Type B pancreatic cell (in vitro differentiated cells): Measurements from ENCODE around the gene PLEKHG4B. TPM values are rescaled to one million over a fixed set of nuclear protein-coding genes. Genes with fewer than 3 reads are reported as not detected.
"Not testable (repeated sequence)": the region's sequence is repeated elsewhere in the genome, so short reads cannot be mapped to it uniquely, and the experiment has no call there.

Experiments used
- DNase-seq: peaks from one replicate; pipeline ENCODE4 v3.0.0; 2021; ENCODE audit warnings: mixed read lengths; ENCODE audit not compliant: unreplicated experiment; ENCODE audit errors: extremely low spot score
- H3K27ac Mint-ChIP-seq: 2 replicates; pipeline ENCODE4 v1.8.0; 2021; ENCODE audit warnings: mild to moderate bottlenecking, mixed read lengths
- H3K27me3 Mint-ChIP-seq: 2 replicates; pipeline ENCODE4 v1.8.0; 2021; ENCODE audit warnings: mixed read lengths
- H3K36me3 Mint-ChIP-seq: 2 replicates; pipeline ENCODE4 v1.8.0; 2021; ENCODE audit warnings: mixed read lengths
- H3K4me1 Mint-ChIP-seq: one replicate; pipeline ENCODE4 v1.8.0; 2021; ENCODE audit warnings: mixed read lengths; ENCODE audit not compliant: unreplicated experiment
- H3K4me3 Mint-ChIP-seq: 2 replicates; pipeline ENCODE4 v1.8.0; 2021; ENCODE audit warnings: mild to moderate bottlenecking, mixed read lengths
- H3K9me3 Mint-ChIP-seq: 2 replicates; pipeline ENCODE4 v1.8.0; 2021; ENCODE audit warnings: mixed read lengths
- total RNA-seq: library from RNA; stranded (reverse); gene quantifications from 2 replicates; pipeline ENCODE4 v1.2.1, GENCODE V29; 2021; ENCODE audit warnings: low replicate concordance
- TF ChIP-seq, protein P1 (sequence below): fragments of 200-600 bp; sonication (generic); conservative IDR thresholded peaks from 2 replicates; pipeline ENCODE4 v1.5.0; 2021; ENCODE audit warnings: antibody characterized with exemption, mild to moderate bottlenecking

PLEKHG4B gene
- total RNA-seq, 1 donor from 2014 or later = 32.8 TPM

DNA sequence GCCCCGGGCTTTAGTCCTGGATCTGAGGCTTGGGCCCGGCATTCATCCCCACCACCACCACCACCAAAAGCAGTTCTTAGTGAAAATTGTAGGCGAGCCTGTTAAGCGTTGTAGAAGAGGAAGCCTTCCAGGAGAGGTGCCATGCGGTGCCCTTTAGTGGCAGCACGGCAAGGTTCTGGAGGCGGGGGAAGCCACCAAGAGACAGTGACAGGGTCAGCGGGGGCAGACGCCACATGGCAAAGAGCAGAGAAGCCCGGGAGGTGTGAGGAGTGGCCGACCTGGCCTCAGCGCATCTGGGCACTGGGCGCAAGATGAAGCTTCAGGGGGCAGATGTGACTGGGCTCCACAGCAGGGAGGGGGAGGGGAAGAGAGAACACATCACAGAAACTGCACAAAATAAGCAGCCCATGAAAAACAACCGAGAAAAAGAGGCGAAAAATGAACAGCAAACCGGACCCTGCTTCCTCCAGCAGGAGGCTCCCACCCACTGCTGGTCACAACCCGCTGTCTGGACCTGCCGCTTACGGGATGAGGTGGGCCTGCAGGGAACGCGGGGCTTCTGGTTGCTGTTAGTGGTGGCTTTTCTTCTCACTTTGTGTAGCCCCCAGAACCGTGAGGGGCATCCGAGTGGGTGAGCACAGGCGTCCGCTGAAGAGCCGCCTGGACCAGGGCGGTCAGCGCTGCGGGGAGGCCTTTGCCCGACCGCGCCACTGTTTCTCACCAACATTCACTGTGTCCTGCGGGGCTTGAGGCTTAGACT is 103.6 kb downstream of the PLEKHG4B start:
- DNase-seq = no peak
- no peak overlapping the region for H3K27ac Mint-ChIP-seq
- peaks cover 6% of the 10 kb centered on the region for H3K4me1 Mint-ChIP-seq
- H3K4me3 Mint-ChIP-seq = no peak overlapping the region
- H3K36me3 Mint-ChIP-seq = no peaks in the 10 kb centered on the region
- no peaks in the 10 kb centered on the region for H3K9me3 Mint-ChIP-seq
- TF ChIP-seq, protein P1, sequence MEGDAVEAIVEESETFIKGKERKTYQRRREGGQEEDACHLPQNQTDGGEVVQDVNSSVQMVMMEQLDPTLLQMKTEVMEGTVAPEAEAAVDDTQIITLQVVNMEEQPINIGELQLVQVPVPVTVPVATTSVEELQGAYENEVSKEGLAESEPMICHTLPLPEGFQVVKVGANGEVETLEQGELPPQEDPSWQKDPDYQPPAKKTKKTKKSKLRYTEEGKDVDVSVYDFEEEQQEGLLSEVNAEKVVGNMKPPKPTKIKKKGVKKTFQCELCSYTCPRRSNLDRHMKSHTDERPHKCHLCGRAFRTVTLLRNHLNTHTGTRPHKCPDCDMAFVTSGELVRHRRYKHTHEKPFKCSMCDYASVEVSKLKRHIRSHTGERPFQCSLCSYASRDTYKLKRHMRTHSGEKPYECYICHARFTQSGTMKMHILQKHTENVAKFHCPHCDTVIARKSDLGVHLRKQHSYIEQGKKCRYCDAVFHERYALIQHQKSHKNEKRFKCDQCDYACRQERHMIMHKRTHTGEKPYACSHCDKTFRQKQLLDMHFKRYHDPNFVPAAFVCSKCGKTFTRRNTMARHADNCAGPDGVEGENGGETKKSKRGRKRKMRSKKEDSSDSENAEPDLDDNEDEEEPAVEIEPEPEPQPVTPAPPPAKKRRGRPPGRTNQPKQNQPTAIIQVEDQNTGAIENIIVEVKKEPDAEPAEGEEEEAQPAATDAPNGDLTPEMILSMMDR = peak; percentile 26
- H3K27me3 Mint-ChIP-seq = no peaks in the 10 kb centered on the region

DNA sequence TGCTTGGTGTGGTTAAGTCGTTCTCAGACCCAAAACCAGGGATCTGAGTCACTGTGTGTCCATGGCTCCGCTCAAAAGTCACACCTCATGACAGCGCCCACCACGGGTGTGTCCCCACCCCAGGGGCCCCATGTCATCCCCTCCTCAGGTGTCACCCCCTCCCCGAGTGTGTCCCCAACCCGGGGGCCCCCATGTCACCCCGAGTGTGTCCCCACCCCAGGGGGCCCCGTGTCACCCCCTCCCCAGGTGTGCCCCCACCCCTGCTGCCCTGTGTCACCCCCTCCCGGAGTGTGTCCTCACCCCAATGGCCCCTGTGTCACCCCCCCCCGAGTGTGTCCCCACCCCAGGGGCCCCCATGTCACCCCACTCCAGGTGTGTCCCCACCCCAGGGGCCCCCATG is 104.4 kb downstream of the PLEKHG4B start:
- no peak overlapping the region for H3K4me3 Mint-ChIP-seq
- TF ChIP-seq, protein P1 = no peak
- no peaks in the 10 kb centered on the region for H3K27me3 Mint-ChIP-seq
- H3K36me3 Mint-ChIP-seq = no peaks in the 10 kb centered on the region
- no peaks in the 10 kb centered on the region for H3K9me3 Mint-ChIP-seq
- H3K4me1 Mint-ChIP-seq = peaks cover 10% of the 10 kb centered on the region
- H3K27ac Mint-ChIP-seq = no peak overlapping the region
- no peak for DNase-seq

DNA sequence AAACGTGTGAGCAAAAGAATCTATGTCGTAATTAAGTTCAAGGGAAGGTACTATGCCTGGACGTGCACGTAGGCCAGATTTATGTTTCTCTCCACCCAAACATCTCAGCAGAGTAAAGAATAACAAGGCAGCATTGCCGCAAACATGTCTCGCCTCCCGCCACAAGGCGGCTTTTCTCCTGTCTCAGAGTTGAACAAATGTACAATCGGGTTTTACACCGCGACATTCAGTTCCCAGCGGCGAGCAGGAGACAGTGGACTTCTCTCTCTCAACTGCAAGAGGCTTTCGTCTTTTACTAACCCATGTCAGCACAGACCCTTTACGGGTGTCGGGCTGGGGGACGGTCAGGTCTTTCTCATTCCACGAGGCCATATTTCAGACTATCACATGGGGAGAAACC is 105.1 kb downstream of the PLEKHG4B start:
- H3K36me3 Mint-ChIP-seq, H3K4me3 Mint-ChIP-seq, H3K27ac Mint-ChIP-seq, H3K27me3 Mint-ChIP-seq, DNase-seq, H3K9me3 Mint-ChIP-seq: not testable (repeated sequence)
- TF ChIP-seq, protein P1 = peak; percentile 41
- H3K4me1 Mint-ChIP-seq = peaks cover 16% of the 10 kb centered on the region

DNA sequence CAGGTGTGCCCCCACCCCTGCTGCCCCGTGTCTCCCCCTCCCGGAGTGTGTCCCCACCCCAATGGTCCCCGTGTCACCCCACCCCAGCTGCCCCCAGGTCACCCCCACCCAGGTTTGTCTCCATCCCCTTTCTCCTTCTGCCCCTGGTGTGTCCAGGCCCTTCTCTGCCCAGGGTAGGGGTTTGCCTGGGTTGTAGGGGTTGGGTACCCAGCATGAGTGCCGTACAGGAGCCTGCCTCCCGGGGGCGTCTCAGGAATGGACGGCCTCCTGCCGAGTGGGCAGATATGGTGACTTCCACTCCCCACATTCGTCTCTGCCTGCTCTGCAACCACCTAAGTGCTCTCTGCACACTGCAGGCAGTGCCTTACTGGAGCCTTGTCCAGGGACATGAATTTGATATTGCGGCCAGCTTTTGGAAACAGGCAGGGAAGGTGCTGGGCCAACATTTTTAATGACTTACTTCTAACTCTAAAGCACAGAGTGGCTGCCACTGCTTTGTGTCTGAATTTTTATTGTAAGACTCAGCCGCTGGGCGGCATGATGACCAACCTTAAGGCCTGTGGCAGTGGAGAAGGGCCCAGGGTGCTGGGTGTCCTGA is 106.0 kb downstream of the PLEKHG4B start:
- Mint-ChIP-seq H3K4me3 (no peak overlapping the region), H3K9me3 (no peaks in the 10 kb centered on the region), H3K4me1 (peaks cover 17% of the 10 kb centered on the region), H3K27ac (no peak overlapping the region), H3K27me3 (no peaks in the 10 kb centered on the region), H3K36me3 (peaks cover 3% of the 10 kb centered on the region)
- TF ChIP-seq, protein P1 = no peak
- DNase-seq = no peak

DNA sequence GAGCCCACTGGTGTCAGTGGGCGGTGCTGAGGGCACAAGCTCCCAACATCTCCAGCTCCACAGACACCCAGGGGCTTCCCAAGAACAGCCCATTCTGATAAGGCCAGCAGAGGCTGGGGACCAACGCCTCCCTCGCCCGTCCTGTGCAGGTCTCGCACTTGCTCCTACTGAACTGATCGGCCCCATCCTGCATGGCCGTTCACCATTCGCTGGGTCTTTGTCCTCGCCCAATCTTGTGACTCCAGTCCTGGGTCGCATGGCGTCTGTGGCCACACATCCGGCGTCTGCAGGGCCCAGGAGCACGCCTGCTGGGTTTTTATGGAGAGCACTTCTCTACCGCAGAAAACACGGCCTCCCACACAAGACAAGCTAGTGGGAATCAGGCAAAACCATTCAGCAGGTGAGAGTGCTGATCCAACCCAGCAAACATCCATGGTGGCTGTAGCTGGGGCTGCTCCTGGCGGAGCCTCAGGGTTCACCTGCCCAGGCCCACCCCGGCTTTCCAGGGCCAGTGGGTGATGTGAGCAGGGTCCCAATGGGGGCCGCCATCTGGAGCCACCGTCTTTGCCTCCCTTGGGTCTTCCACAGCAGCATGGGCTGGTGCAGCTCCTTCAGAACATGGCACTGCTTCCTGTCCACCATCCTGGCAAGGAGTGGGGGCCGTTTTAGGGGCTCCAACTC is 106.7 kb downstream of the PLEKHG4B start:
- Mint-ChIP-seq H3K27ac (no peak overlapping the region), H3K4me3 (no peak overlapping the region), H3K27me3 (no peaks in the 10 kb centered on the region), H3K9me3 (no peaks in the 10 kb centered on the region), H3K4me1 (peaks cover 17% of the 10 kb centered on the region), H3K36me3 (peaks cover 3% of the 10 kb centered on the region)
- TF ChIP-seq, protein P1 = no peak
- DNase-seq = no peak
